Measurements from ENCODE around the gene PLXNA3. TPM values are rescaled to one million over a fixed set of nuclear protein-coding genes. Genes with fewer than 3 reads are reported as not detected.

The PLXNA3 gene
- total RNA-seq, 2 experiments from 2014 or later = 5.9 to 7.6 TPM

- intact Hi-C loops (cut with micrococcal nuclease) = loop anchor here (1.0 to 5.0 kb wide), 8 partner anchors 11 to 507 kb away; partner anchors contain the start of genes ATP6AP1, FAM3A, FAM50A and HCFC1
- CTCF ChIA-PET = interaction anchor here (0.6 kb wide), 1 partner anchor 48 kb away, joined by 3 read pairs; no protein-coding TSS in a partner anchor
- H3K27ac Mint-ChIP-seq = peak within 1 kb of the TSS; percentile 94
- peaks cover 4% of the 10 kb centered on the region for H3K36me3 Mint-ChIP-seq (ENCODE audit: low read depth)
- no peaks in the 10 kb centered on the region for H3K27me3 Mint-ChIP-seq (ENCODE audit: low read depth)
- DNase-seq = peak; percentile 95
- H3K4me3 Mint-ChIP-seq = peak within 1 kb of the TSS; percentile 83
- no peaks in the 10 kb centered on the region for H3K9me3 Mint-ChIP-seq
- H3K4me1 Mint-ChIP-seq (ENCODE audit: low read depth) = peaks cover 30% of the 10 kb centered on the region
These were observed 20.9 kb downstream of the PLXNA3 start, which contains the start of gene LAGE3 for GRCh38 chrX:154478728-154479622. Gene LAGE3 (minus strand): TSS chrX:154479281. CDS start chrX:154478915, 366 bp downstream.

- CTCF ChIA-PET = no interaction called here
- no peak for DNase-seq
- Mint-ChIP-seq H3K9me3 (no peaks in the 10 kb centered on the region), H3K27ac (no peak overlapping the region), H3K4me3 (no peak overlapping the region), H3K27me3 (ENCODE audit: low read depth) (no peaks in the 10 kb centered on the region), H3K4me1 (ENCODE audit: low read depth) (peaks cover 34% of the 10 kb centered on the region), H3K36me3 (ENCODE audit: low read depth) (peaks cover 6% of the 10 kb centered on the region)
- intact Hi-C loops (cut with micrococcal nuclease) = no loop called here
These were observed 23.1 kb downstream of the PLXNA3 start for GRCh38 chrX:154481195-154481594.

- Mint-ChIP-seq H3K9me3 (no peaks in the 10 kb centered on the region), H3K4me3 (no peak overlapping the region), H3K4me1 (ENCODE audit: low read depth) (peaks cover 28% of the 10 kb centered on the region), H3K27me3 (ENCODE audit: low read depth) (no peaks in the 10 kb centered on the region), H3K36me3 (ENCODE audit: low read depth) (peaks cover 6% of the 10 kb centered on the region), H3K27ac (no peak overlapping the region)
- intact Hi-C loops (cut with micrococcal nuclease) = no loop called here
- no peak for DNase-seq
- CTCF ChIA-PET = no interaction called here
These were observed 24.0 kb downstream of the PLXNA3 start for GRCh38 chrX:154481911-154482601.

- intact Hi-C loops (cut with micrococcal nuclease) = no loop called here
- CTCF ChIA-PET = no interaction called here
- Mint-ChIP-seq H3K27ac (no peak overlapping the region), H3K27me3 (ENCODE audit: low read depth) (no peaks in the 10 kb centered on the region), H3K4me3 (no peak overlapping the region), H3K9me3 (no peaks in the 10 kb centered on the region), H3K4me1 (ENCODE audit: low read depth) (peaks cover 22% of the 10 kb centered on the region), H3K36me3 (ENCODE audit: low read depth) (peaks cover 8% of the 10 kb centered on the region)
- DNase-seq = no peak
These were observed 24.7 kb downstream of the PLXNA3 start for GRCh38 chrX:154482786-154483185.

GRCh38 chrX:154483325-154483724 is 25.2 kb downstream of the PLXNA3 start:
- no peak for DNase-seq
- intact Hi-C loops (cut with micrococcal nuclease) = no loop called here
- H3K4me1 Mint-ChIP-seq (ENCODE audit: low read depth) = peaks cover 19% of the 10 kb centered on the region
- H3K36me3 Mint-ChIP-seq (ENCODE audit: low read depth) = peaks cover 9% of the 10 kb centered on the region
- H3K27ac Mint-ChIP-seq = no peak overlapping the region
- H3K4me3 Mint-ChIP-seq = no peak overlapping the region
- CTCF ChIA-PET = no interaction called here
- H3K27me3 Mint-ChIP-seq (ENCODE audit: low read depth) = no peaks in the 10 kb centered on the region
- H3K9me3 Mint-ChIP-seq = no peaks in the 10 kb centered on the region

- CTCF ChIA-PET = interaction anchor here (1.5 kb wide), 1 partner anchor 43 kb away, joined by 3 read pairs; no protein-coding TSS in a partner anchor
- Mint-ChIP-seq H3K27ac (peak overlapping the region; percentile 18), H3K9me3 (no peaks in the 10 kb centered on the region), H3K27me3 (ENCODE audit: low read depth) (no peaks in the 10 kb centered on the region), H3K4me3 (peak overlapping the region; percentile 27), H3K4me1 (ENCODE audit: low read depth) (peaks cover 26% of the 10 kb centered on the region), H3K36me3 (ENCODE audit: low read depth) (peaks cover 9% of the 10 kb centered on the region)
- peak; percentile 18 for DNase-seq
- intact Hi-C loops (cut with micrococcal nuclease) = no loop called here
These were observed 26.4 kb downstream of the PLXNA3 start for GRCh38 chrX:154484255-154485149.

- Mint-ChIP-seq H3K27ac (peak overlapping the region; percentile 63), H3K4me1 (ENCODE audit: low read depth) (peaks cover 28% of the 10 kb centered on the region), H3K9me3 (no peaks in the 10 kb centered on the region), H3K36me3 (ENCODE audit: low read depth) (peaks cover 9% of the 10 kb centered on the region), H3K4me3 (peak overlapping the region; percentile 69), H3K27me3 (ENCODE audit: low read depth) (no peaks in the 10 kb centered on the region)
- CTCF ChIA-PET = interaction anchor here (1.5 kb wide), 1 partner anchor 42 kb away, joined by 3 read pairs; no protein-coding TSS in a partner anchor
- DNase-seq = no peak
- intact Hi-C loops (cut with micrococcal nuclease) = no loop called here
These were observed 27.3 kb downstream of the PLXNA3 start for GRCh38 chrX:154485150-154486051.

- CTCF ChIA-PET = no interaction called here
- DNase-seq = peak; percentile 50
- H3K4me1 Mint-ChIP-seq (ENCODE audit: low read depth) = peaks cover 31% of the 10 kb centered on the region
- peak overlapping the region; percentile 69 for H3K4me3 Mint-ChIP-seq
- no peaks in the 10 kb centered on the region for H3K9me3 Mint-ChIP-seq
- no peak overlapping the region for H3K27ac Mint-ChIP-seq
- intact Hi-C loops (cut with micrococcal nuclease) = no loop called here
- H3K36me3 Mint-ChIP-seq (ENCODE audit: low read depth) = peaks cover 9% of the 10 kb centered on the region
- H3K27me3 Mint-ChIP-seq (ENCODE audit: low read depth) = no peaks in the 10 kb centered on the region
These were observed 27.9 kb downstream of the PLXNA3 start for GRCh38 chrX:154486052-154486395.

GRCh38 chrX:154486396-154487207 is 28.5 kb downstream of the PLXNA3 start, which contains the start of gene UBL4A:
Gene UBL4A (minus strand): TSS chrX:154486615. CDS start chrX:154486584, 31 bp downstream.
- CTCF ChIA-PET = interaction anchor here (1.1 kb wide), 1 partner anchor 41 kb away, joined by 4 read pairs; no protein-coding TSS in a partner anchor
- H3K27ac Mint-ChIP-seq = peak within 1 kb of the TSS; percentile 63
- peaks cover 34% of the 10 kb centered on the region for H3K4me1 Mint-ChIP-seq (ENCODE audit: low read depth)
- intact Hi-C loops (cut with micrococcal nuclease) = no loop called here
- H3K4me3 Mint-ChIP-seq = peak within 1 kb of the TSS; percentile 69
- no peaks in the 10 kb centered on the region for H3K27me3 Mint-ChIP-seq (ENCODE audit: low read depth)
- peak; percentile 39 for DNase-seq
- peaks cover 9% of the 10 kb centered on the region for H3K36me3 Mint-ChIP-seq (ENCODE audit: low read depth)
- no peaks in the 10 kb centered on the region for H3K9me3 Mint-ChIP-seq

- Mint-ChIP-seq H3K4me3 (peak overlapping the region; percentile 67), H3K27me3 (ENCODE audit: low read depth) (no peaks in the 10 kb centered on the region), H3K27ac (no peak overlapping the region), H3K36me3 (ENCODE audit: low read depth) (peaks cover 7% of the 10 kb centered on the region), H3K4me1 (ENCODE audit: low read depth) (peaks cover 34% of the 10 kb centered on the region), H3K9me3 (no peaks in the 10 kb centered on the region)
- intact Hi-C loops (cut with micrococcal nuclease) = no loop called here
- DNase-seq = no peak
- CTCF ChIA-PET = interaction anchor here (1.1 kb wide), 1 partner anchor 40 kb away, joined by 4 read pairs; no protein-coding TSS in a partner anchor
These were observed 29.6 kb downstream of the PLXNA3 start for GRCh38 chrX:154487518-154488290.
